Peyer's patch (tissue), 4 donors: Measurements from ENCODE around the gene CCDC154. TPM values are rescaled to one million over a fixed set of nuclear protein-coding genes. Genes with fewer than 3 reads are reported as not detected.

Source experiments
- DNase-seq, 3 donors: peaks; one replicate each; pipeline ENCODE4 v3.0.0-alpha.2; 2017 to 2019
- H3K27ac ChIP-seq, 4 donors: fragments of 200-600 bp; sonication (generic); one replicate each; pipeline ENCODE4 v1.5.1; 2016 to 2019
- H3K27me3 ChIP-seq, 2 donors: fragments of 200-600 bp; sonication (generic); one replicate each; pipeline ENCODE4 v1.5.1; 2019
- H3K36me3 ChIP-seq, 3 donors: fragments of 200-600 bp; sonication (generic); one replicate each; pipeline ENCODE4 v1.5.1; 2016 to 2019
- H3K4me1 ChIP-seq, 4 donors: fragments of 200-600 bp; sonication (generic); one replicate each; pipeline ENCODE4 v1.5.1; 2016 to 2019
- H3K4me3 ChIP-seq, 4 donors: fragments of 200-600 bp; sonication (generic); 1 replicate in 3 of 4; 2 replicates in 1 of 4; pipeline ENCODE4 v1.5.1; 2016 to 2019; ENCODE audit warnings: mild to moderate bottlenecking in 1 of 4
- H3K9me3 ChIP-seq, 4 donors: fragments of 200-600 bp; sonication (generic); one replicate each; pipeline ENCODE4 v1.5.1; 2016 to 2019; ENCODE audit warnings: mild to moderate bottlenecking in 1 of 4
- POLR2A ChIP-seq, 2 donors: fragments of 450-650 bp; IDR thresholded peaks; one replicate each; pipeline ENCODE4 v1.5.1; 2017; ENCODE audit warnings: antibody characterized with exemption in 2 of 2, mild to moderate bottlenecking in 2 of 2, moderate library complexity in 2 of 2
- total RNA-seq, 4 donors: library from RNA; depleted of rRNA; stranded (reverse); fragments of >200 nt; gene quantifications; one replicate each; pipeline ENCODE4 v1.1.0, GENCODE V29; 2016
- TF ChIP-seq, protein P1 (sequence below), 6 experiments: fragments of 450-650 bp in 4 of 6; fragments of 200-600 bp in 2 of 6; sonication (generic) in 1 of 6; IDR thresholded peaks; one replicate each; pipeline ENCODE4 v1.5.1; 2017 to 2019; ENCODE audit warnings: antibody characterized with exemption in 6 of 6, mild to moderate bottlenecking in 3 of 6, moderate library complexity in 1 of 6

The CCDC154 gene
- total RNA-seq, 4 donors from 2014 or later = 0.47 to 23.1 (median 0.73) TPM

- Histone ChIP-seq H3K27me3 (no peaks in the 10 kb centered on the region), H3K9me3 (no peaks in the 10 kb centered on the region), H3K36me3 (no peaks in the 10 kb centered on the region), H3K4me3 (no peak overlapping the region), H3K4me1 (no peaks in the 10 kb centered on the region), H3K27ac (no peak overlapping the region)
- no peak for DNase-seq
- no peak for TF ChIP-seq POLR2A (IDR thresholded peaks at IDR 0.05)
- TF ChIP-seq, protein P1, sequence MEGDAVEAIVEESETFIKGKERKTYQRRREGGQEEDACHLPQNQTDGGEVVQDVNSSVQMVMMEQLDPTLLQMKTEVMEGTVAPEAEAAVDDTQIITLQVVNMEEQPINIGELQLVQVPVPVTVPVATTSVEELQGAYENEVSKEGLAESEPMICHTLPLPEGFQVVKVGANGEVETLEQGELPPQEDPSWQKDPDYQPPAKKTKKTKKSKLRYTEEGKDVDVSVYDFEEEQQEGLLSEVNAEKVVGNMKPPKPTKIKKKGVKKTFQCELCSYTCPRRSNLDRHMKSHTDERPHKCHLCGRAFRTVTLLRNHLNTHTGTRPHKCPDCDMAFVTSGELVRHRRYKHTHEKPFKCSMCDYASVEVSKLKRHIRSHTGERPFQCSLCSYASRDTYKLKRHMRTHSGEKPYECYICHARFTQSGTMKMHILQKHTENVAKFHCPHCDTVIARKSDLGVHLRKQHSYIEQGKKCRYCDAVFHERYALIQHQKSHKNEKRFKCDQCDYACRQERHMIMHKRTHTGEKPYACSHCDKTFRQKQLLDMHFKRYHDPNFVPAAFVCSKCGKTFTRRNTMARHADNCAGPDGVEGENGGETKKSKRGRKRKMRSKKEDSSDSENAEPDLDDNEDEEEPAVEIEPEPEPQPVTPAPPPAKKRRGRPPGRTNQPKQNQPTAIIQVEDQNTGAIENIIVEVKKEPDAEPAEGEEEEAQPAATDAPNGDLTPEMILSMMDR (IDR thresholded peaks at IDR 0.05) = no peak
Measured at GRCh38 chr16:1435921-1436697, 8.2 kb downstream of the CCDC154 start.

- TF ChIP-seq, protein P1 (IDR thresholded peaks at IDR 0.05) = no peak
- TF ChIP-seq POLR2A (IDR thresholded peaks at IDR 0.05) = no peak
- Histone ChIP-seq H3K4me1 (no peaks in the 10 kb centered on the region), H3K9me3 (no peaks in the 10 kb centered on the region), H3K4me3 (no peak overlapping the region), H3K36me3 (no peaks in the 10 kb centered on the region), H3K27ac (no peak overlapping the region), H3K27me3 (no peaks in the 10 kb centered on the region)
- no peak for DNase-seq
Measured at GRCh38 chr16:1434644-1435592, 9.4 kb downstream of the CCDC154 start.

- Histone ChIP-seq H3K27ac (no peak overlapping the region), H3K4me3 (no peak overlapping the region), H3K27me3 (no peaks in the 10 kb centered on the region), H3K9me3 (no peaks in the 10 kb centered on the region), H3K36me3 (no peaks in the 10 kb centered on the region), H3K4me1 (peaks cover 0 to 1% (median under 1%) of the 10 kb centered on the region in 4 donors)
- TF ChIP-seq POLR2A (IDR thresholded peaks at IDR 0.05) = no peak
- TF ChIP-seq, protein P1 (IDR thresholded peaks at IDR 0.05) = no peak
- no peak for DNase-seq
Measured at GRCh38 chr16:1433756-1434155, 10.6 kb downstream of the CCDC154 start.

- TF ChIP-seq, protein P1 (IDR thresholded peaks at IDR 0.05) = no peak
- TF ChIP-seq POLR2A (IDR thresholded peaks at IDR 0.05) = no peak
- H3K4me1 ChIP-seq = peaks cover 0 to 6% (median 2%) of the 10 kb centered on the region in 4 donors
- H3K36me3 ChIP-seq = no peaks in the 10 kb centered on the region
- no peak overlapping the region for H3K4me3 ChIP-seq
- no peak overlapping the region for H3K27ac ChIP-seq
- DNase-seq = no peak
- no peaks in the 10 kb centered on the region for H3K9me3 ChIP-seq
- H3K27me3 ChIP-seq = no peaks in the 10 kb centered on the region
Measured at GRCh38 chr16:1433263-1433560, 11.1 kb downstream of the CCDC154 start.

DNA sequence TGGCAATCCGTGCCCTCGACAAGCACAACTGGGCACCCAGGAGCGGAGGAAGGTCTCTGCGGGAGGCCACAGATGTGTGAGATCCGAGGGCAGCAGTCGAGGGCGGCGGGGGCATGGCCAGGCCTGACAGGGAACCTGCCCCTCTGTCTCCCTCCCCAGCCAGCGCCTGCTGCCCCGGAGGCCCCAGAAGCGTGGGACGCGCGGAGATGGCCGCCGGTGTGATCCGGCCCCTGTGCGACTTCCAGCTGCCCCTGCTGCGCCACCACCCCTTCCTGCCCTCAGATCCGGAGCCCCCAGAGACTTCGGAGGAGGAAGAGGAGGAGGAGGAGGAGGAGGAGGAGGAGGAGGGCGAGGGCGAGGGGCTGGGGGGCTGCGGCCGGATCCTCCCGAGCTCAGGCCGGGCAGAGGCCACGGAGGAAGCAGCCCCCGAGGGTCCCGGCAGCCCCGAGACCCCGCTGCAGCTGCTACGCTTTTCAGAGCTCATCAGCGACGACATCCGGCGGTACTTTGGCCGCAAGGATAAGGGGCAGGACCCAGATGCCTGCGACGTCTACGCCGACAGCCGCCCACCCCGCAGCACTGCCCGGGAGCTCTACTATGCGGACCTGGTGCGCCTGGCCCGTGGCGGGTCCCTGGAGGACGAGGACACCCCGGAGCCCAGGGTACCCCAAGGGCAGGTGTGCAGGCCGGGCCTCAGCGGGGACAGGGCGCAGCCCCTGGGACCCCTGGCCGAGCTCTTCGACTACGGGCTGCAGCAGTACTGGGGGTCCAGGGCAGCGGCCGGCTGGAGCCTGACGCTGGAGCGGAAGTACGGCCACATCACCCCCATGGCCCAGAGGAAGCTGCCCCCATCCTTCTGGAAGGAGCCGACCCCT is 11.7 kb downstream of the CCDC154 start:
- Histone ChIP-seq H3K9me3 (no peaks in the 10 kb centered on the region), H3K36me3 (no peaks in the 10 kb centered on the region), H3K27ac (no peak overlapping the region), H3K4me3 (peak overlapping the region in 2 of 4 donors; percentile 7 to 22), H3K4me1 (peaks cover 0 to 6% (median 2%) of the 10 kb centered on the region in 4 donors), H3K27me3 (no peaks in the 10 kb centered on the region)
- DNase-seq = no peak
- no peak for TF ChIP-seq POLR2A (IDR thresholded peaks at IDR 0.05)
- TF ChIP-seq, protein P1 (IDR thresholded peaks at IDR 0.05) = no peak
